Mesothelial cell of epicardium (in vitro differentiated cells): ENCODE measurements around the gene ARFGEF3. TPM values are rescaled to one million over a fixed set of nuclear protein-coding genes. Genes with fewer than 3 reads are reported as not detected.

Experiments used
- DNase-seq, 2 experiments: peaks; one replicate each; pipeline ENCODE4 v3.0.0; 2021; ENCODE audit warnings: low spot score in 2 of 2; ENCODE audit not compliant: unreplicated experiment in 2 of 2
- H3K27ac Mint-ChIP-seq: 2 replicates; pipeline ENCODE4 v1.8.0; 2021; ENCODE audit warnings: mixed read lengths
- H3K27me3 Mint-ChIP-seq: 2 replicates; pipeline ENCODE4 v1.8.0; 2021; ENCODE audit warnings: low read depth, mixed read lengths
- H3K36me3 Mint-ChIP-seq: 2 replicates; pipeline ENCODE4 v1.8.0; 2021; ENCODE audit warnings: mixed read lengths
- H3K4me1 Mint-ChIP-seq: 2 replicates; pipeline ENCODE4 v1.8.0; 2021; ENCODE audit warnings: mixed read lengths
- H3K4me3 Mint-ChIP-seq: 2 replicates; pipeline ENCODE4 v1.8.0; 2021; ENCODE audit warnings: mild to moderate bottlenecking, moderate library complexity, mixed read lengths
- H3K9me3 Mint-ChIP-seq: 2 replicates; pipeline ENCODE4 v1.8.0; 2021; ENCODE audit warnings: mixed read lengths
- total RNA-seq: library from RNA; stranded (reverse); gene quantifications from 3 replicates; pipeline ENCODE4 v1.2.1, GENCODE V29; 2021
- TF ChIP-seq, protein P1 (sequence below): fragments of 200-600 bp; sonication (generic); IDR thresholded peaks from one replicate; pipeline ENCODE4 v1.5.0; 2021; ENCODE audit warnings: antibody characterized with exemption; ENCODE audit not compliant: unreplicated experiment

The ARFGEF3 gene
- total RNA-seq, 1 donor from 2014 or later = 6.1 TPM

DNA sequence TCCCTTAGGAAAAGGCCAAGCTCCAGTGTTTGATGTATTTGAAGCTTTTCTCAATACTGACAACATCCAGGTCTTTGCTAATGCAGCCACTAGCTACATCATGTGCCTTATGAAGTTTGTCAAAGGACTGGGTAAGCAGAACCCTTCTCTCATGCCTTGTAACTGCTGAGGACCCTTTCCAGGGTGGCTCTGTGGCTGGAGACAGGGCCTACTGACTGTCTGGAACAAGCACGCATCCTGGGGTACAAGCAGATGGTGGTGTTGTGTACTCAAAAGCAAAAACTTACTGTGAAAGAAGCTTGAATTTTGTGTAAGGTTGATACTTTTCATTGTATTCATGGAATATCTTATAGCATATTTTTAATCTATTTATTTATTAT, 147.0 kb downstream of the ARFGEF3 start:
- Mint-ChIP-seq H3K9me3 (no peaks in the 10 kb centered on the region), H3K36me3 (no peaks in the 10 kb centered on the region), H3K27me3 (no peaks in the 10 kb centered on the region), H3K4me1 (peaks cover 43% of the 10 kb centered on the region), H3K27ac (peak overlapping the region; percentile 95), H3K4me3 (no peak overlapping the region)
- DNase-seq = no peak
- TF ChIP-seq, protein P1, sequence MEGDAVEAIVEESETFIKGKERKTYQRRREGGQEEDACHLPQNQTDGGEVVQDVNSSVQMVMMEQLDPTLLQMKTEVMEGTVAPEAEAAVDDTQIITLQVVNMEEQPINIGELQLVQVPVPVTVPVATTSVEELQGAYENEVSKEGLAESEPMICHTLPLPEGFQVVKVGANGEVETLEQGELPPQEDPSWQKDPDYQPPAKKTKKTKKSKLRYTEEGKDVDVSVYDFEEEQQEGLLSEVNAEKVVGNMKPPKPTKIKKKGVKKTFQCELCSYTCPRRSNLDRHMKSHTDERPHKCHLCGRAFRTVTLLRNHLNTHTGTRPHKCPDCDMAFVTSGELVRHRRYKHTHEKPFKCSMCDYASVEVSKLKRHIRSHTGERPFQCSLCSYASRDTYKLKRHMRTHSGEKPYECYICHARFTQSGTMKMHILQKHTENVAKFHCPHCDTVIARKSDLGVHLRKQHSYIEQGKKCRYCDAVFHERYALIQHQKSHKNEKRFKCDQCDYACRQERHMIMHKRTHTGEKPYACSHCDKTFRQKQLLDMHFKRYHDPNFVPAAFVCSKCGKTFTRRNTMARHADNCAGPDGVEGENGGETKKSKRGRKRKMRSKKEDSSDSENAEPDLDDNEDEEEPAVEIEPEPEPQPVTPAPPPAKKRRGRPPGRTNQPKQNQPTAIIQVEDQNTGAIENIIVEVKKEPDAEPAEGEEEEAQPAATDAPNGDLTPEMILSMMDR = no peak

DNA sequence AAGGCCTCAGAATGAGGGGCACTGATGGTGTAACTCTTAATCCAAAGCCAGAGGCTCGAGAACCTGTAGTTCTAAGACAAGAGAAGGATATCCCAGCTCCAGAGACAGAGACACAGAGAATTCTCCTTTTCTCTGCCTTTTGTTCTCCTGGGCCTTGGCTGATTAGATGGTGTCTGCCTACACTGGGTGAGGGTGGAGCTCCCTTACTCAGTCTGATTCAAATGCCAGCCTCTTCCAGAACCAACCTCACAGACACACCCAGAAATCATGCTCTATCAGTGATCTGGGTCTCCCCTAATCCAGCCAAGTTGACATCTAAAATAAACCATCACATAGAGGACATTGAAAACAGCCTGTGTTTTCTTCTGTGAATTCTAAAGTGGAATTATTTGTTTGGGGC, 148.0 kb downstream of the ARFGEF3 start:
- no peaks in the 10 kb centered on the region for H3K36me3 Mint-ChIP-seq
- no peak for DNase-seq
- no peak overlapping the region for H3K27ac Mint-ChIP-seq
- TF ChIP-seq, protein P1 = no peak
- peaks cover 42% of the 10 kb centered on the region for H3K4me1 Mint-ChIP-seq
- H3K27me3 Mint-ChIP-seq = no peaks in the 10 kb centered on the region
- H3K9me3 Mint-ChIP-seq = no peaks in the 10 kb centered on the region
- no peak overlapping the region for H3K4me3 Mint-ChIP-seq

DNA sequence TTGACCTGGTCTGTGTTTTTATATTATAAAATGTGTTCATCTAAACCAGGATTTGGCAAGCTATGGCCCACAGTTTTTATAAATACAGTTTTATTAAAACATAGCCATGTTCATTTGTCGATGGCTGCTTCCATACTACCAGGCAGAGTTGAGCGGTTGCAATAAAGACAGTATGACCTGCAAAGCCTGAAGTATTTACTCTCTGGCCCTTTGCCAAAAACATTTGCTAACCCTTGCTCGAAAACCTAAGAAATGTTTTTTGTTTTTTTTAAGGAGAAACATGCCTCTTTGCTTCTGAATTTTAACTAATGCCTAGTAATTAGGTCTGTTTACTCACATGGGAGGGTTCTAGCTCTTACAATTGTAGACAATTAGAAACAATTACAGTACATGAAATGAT, 148.6 kb downstream of the ARFGEF3 start:
- no peak for DNase-seq
- Mint-ChIP-seq H3K9me3 (no peaks in the 10 kb centered on the region), H3K27me3 (no peaks in the 10 kb centered on the region), H3K4me1 (peaks cover 41% of the 10 kb centered on the region), H3K4me3 (no peak overlapping the region), H3K27ac (peak overlapping the region; percentile 18), H3K36me3 (peaks cover 2% of the 10 kb centered on the region)
- TF ChIP-seq, protein P1 = no peak

DNA sequence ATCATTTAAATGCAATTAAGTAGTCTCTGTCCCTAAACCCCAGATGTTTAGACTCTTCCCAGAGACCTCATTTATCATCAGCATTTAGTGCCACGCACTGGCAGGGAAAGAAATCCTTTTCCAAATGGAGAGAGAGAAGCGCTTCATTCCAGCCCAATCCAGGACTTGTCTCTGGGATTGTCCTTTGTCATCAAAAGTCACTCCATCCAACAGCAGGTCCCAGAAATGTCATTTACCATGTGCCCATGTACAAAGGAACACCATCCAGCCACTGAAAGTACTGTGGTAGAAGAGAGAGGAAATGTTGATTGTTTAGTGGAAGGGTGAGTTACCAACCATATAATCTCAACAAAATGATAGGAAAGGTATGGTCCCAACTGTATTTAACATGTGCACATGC, 149.1 kb downstream of the ARFGEF3 start:
- Mint-ChIP-seq H3K36me3 (peaks cover 3% of the 10 kb centered on the region), H3K9me3 (no peaks in the 10 kb centered on the region), H3K27ac (no peak overlapping the region), H3K27me3 (no peaks in the 10 kb centered on the region), H3K4me3 (no peak overlapping the region), H3K4me1 (peaks cover 38% of the 10 kb centered on the region)
- TF ChIP-seq, protein P1 = no peak
- no peak for DNase-seq

DNA sequence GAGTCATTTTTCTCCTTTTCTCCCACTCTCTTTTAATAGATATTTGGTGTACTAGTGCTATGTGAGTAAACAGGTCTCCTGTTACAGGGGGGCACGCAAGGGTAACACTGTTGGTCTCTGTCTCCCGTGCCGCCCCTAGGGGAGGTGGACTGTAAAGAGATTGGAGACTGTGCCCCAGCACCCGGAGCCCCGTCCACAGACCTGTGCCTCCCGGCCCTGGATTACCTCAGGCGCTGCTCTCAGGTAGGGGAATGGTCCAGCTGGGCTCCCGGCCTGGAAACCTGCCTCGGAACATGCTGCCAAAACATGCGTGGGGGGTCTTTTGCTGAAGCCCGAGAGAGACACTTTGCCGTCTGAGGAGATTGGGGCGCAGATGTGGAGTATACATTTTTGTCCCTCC, 149.5 kb downstream of the ARFGEF3 start:
- Mint-ChIP-seq H3K4me3 (no peak overlapping the region), H3K27ac (no peak overlapping the region), H3K36me3 (peaks cover 3% of the 10 kb centered on the region), H3K9me3 (no peaks in the 10 kb centered on the region), H3K4me1 (peaks cover 37% of the 10 kb centered on the region), H3K27me3 (no peaks in the 10 kb centered on the region)
- TF ChIP-seq, protein P1 = no peak
- no peak for DNase-seq

DNA sequence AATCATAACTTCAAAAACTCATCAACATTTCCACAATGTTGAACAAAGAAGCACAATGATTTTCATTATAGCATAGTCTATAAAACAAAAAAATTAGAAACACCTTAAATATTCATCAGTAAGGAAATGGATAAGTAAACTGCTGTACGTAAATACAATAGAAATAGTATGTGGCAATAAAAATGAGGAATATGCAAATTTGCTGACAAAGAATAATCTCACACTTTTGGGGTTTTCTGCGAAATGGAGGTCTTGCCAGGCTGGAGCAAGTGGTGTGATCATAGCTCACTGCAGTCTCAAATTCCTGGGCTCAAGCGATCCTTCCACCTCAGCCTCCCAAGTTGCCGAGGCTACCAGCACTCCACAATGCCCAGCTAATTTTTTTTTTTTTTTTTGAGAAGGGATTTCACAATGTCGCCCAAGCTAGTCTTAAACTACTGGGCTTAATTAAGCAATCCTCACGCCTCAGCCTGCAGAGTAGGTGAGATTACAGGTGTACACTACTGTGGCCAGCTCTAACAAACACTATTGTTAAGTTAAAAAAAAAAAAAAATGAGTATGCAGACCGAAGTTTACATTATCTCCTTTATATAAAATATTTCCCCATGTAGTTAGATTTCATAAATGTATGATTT, 157.1 kb downstream of the ARFGEF3 start:
- peaks cover 10% of the 10 kb centered on the region for H3K9me3 Mint-ChIP-seq
- H3K36me3 Mint-ChIP-seq = peaks cover 14% of the 10 kb centered on the region
- H3K4me1 Mint-ChIP-seq = peaks cover 2% of the 10 kb centered on the region
- DNase-seq = no peak
- no peak overlapping the region for H3K4me3 Mint-ChIP-seq
- no peaks in the 10 kb centered on the region for H3K27me3 Mint-ChIP-seq
- H3K27ac Mint-ChIP-seq = no peak overlapping the region
- TF ChIP-seq, protein P1 = no peak
